Measurements from ENCODE around the gene PLEKHM3.

- TF ChIP-seq CTCF (IDR thresholded peaks at IDR 0.05; ENCODE audit: extremely low read depth in 1 of 2, insufficient read depth in 1 of 2, low read depth in 1 of 2, low read length in 2 of 2) (no peak), POLR2AphosphoS5 (IDR thresholded peaks at IDR 0.05; ENCODE audit: insufficient read depth, low read depth, low read length) (no peak), POLR2A (IDR thresholded peaks at IDR 0.05; ENCODE audit: low read depth, low read length) (no peak), MAX (IDR thresholded peaks at IDR 0.05; ENCODE audit: insufficient read depth, insufficient read length) (no peak)
Measured at GRCh38 chr2:207783514-207783913, 241.8 kb downstream of the PLEKHM3 start.
